ENCODE data around the gene PTPN4.
A peak's percentile ranks its signal among the peaks of the same experiment; 100 is the strongest.

Gene PTPN4

GRCh38 chr2:119760237-119760955, 674 bp downstream of the PTPN4 start:
- Histone ChIP-seq H3K9me2 (replicated peaks; ENCODE audit: low read depth, low read length) (no peaks in the 10 kb centered on the region), H3K4me3 (ENCODE audit: low read length, poor library complexity, severe bottlenecking) (peak overlapping the region; percentile 90), H3F3A (ENCODE audit: low read depth) (no peaks in the 10 kb centered on the region), H3K36me3 (ENCODE audit: insufficient read depth, low read length) (no peaks in the 10 kb centered on the region), H3K9me3 (ENCODE audit: insufficient read depth, low read depth, low read length) (no peaks in the 10 kb centered on the region), H3K27me3 (ENCODE audit: insufficient read depth, low read length, poor library complexity, severe bottlenecking) (no peaks in the 10 kb centered on the region), H3K4me2 (ENCODE audit: low read depth, low read length, poor library complexity, severe bottlenecking) (peak overlapping the region; percentile 90), H3K4me1 (ENCODE audit: insufficient read depth, low read length, poor library complexity, severe bottlenecking) (peaks cover 49% of the 10 kb centered on the region), H4K20me1 (ENCODE audit: insufficient read depth, low read length, poor library complexity, severe bottlenecking) (peaks cover 51% of the 10 kb centered on the region), H3K9ac (ENCODE audit: low read depth, low read length, poor library complexity, severe bottlenecking) (peak overlapping the region; percentile 87), H2AFZ (ENCODE audit: low read length) (peak overlapping the region; percentile 85), H3K79me2 (ENCODE audit: insufficient read depth, low read length) (peaks cover 53% of the 10 kb centered on the region)
- no peak for TF ChIP-seq EZH2phosphoT487 (IDR thresholded peaks at IDR 0.05; ENCODE audit: borderline replicate concordance)
- TF ChIP-seq CTCF (conservative IDR thresholded peaks at IDR 0.05; ENCODE audit: low read length), result no peak

GRCh38 chr2:119760956-119761275, 1.2 kb downstream of the PTPN4 start:
- Histone ChIP-seq H3F3A (ENCODE audit: low read depth) (no peaks in the 10 kb centered on the region), H3K4me1 (ENCODE audit: insufficient read depth, low read length, poor library complexity, severe bottlenecking) (peaks cover 54% of the 10 kb centered on the region), H4K20me1 (ENCODE audit: insufficient read depth, low read length, poor library complexity, severe bottlenecking) (peaks cover 56% of the 10 kb centered on the region), H3K4me3 (ENCODE audit: low read length, poor library complexity, severe bottlenecking) (peak overlapping the region; percentile 90), H3K79me2 (ENCODE audit: insufficient read depth, low read length) (peaks cover 58% of the 10 kb centered on the region), H2AFZ (ENCODE audit: low read length) (no peak overlapping the region; the same call in 1 of the 2 replicates), H3K9me2 (replicated peaks; ENCODE audit: low read depth, low read length) (no peaks in the 10 kb centered on the region), H3K36me3 (ENCODE audit: insufficient read depth, low read length) (no peaks in the 10 kb centered on the region), H3K9ac (ENCODE audit: low read depth, low read length, poor library complexity, severe bottlenecking) (peak overlapping the region; percentile 87), H3K27me3 (ENCODE audit: insufficient read depth, low read length, poor library complexity, severe bottlenecking) (no peaks in the 10 kb centered on the region), H3K9me3 (ENCODE audit: insufficient read depth, low read depth, low read length) (no peaks in the 10 kb centered on the region), H3K4me2 (ENCODE audit: low read depth, low read length, poor library complexity, severe bottlenecking) (peak overlapping the region; percentile 90)
- TF ChIP-seq EZH2phosphoT487 (IDR thresholded peaks at IDR 0.05; ENCODE audit: borderline replicate concordance) (no peak), CTCF (conservative IDR thresholded peaks at IDR 0.05; ENCODE audit: low read length) (no peak)

- Histone ChIP-seq H3K4me2 (ENCODE audit: low read depth, low read length, poor library complexity, severe bottlenecking) (peak overlapping the region; percentile 90), H3F3A (ENCODE audit: low read depth) (no peaks in the 10 kb centered on the region), H3K36me3 (ENCODE audit: insufficient read depth, low read length) (no peaks in the 10 kb centered on the region), H3K4me1 (ENCODE audit: insufficient read depth, low read length, poor library complexity, severe bottlenecking) (peaks cover 79% of the 10 kb centered on the region), H3K9ac (ENCODE audit: low read depth, low read length, poor library complexity, severe bottlenecking) (peak overlapping the region; percentile 87), H3K79me2 (ENCODE audit: insufficient read depth, low read length) (peaks cover 97% of the 10 kb centered on the region), H2AFZ (ENCODE audit: low read length) (no peak overlapping the region), H3K9me2 (replicated peaks; ENCODE audit: low read depth, low read length) (no peaks in the 10 kb centered on the region), H3K27me3 (ENCODE audit: insufficient read depth, low read length, poor library complexity, severe bottlenecking) (no peaks in the 10 kb centered on the region), H3K4me3 (ENCODE audit: low read length, poor library complexity, severe bottlenecking) (peak overlapping the region; percentile 90), H4K20me1 (ENCODE audit: insufficient read depth, low read length, poor library complexity, severe bottlenecking) (peaks cover 79% of the 10 kb centered on the region), H3K9me3 (ENCODE audit: insufficient read depth, low read depth, low read length) (no peaks in the 10 kb centered on the region)
- no peak for TF ChIP-seq CTCF (conservative IDR thresholded peaks at IDR 0.05; ENCODE audit: low read length)
- TF ChIP-seq EZH2phosphoT487 (IDR thresholded peaks at IDR 0.05; ENCODE audit: borderline replicate concordance), result no peak
These were observed 5.1 kb downstream of the PTPN4 start for GRCh38 chr2:119764832-119765231.

All from Loucy (cell line).